ENCODE data around the gene GPR32.

GRCh38 chr19:50819636-50820035 is 49.4 kb downstream of the GPR32 start:
- no peak for TF ChIP-seq CTCF (IDR thresholded peaks at IDR 0.05 in 8 of 11, conservative IDR thresholded peaks at IDR 0.05 in 3 of 11)
- TF ChIP-seq POLR2AphosphoS5 (IDR thresholded peaks at IDR 0.05) = no peak
- TF ChIP-seq POLR2A (IDR thresholded peaks at IDR 0.05) = no peak

Measured in spleen (tissue), 7 donors.